HG02798 (cell line): Measurements from ENCODE around the gene FOXA3.
"Not testable (repeated sequence)": the region's sequence is repeated elsewhere in the genome, so short reads cannot be mapped to it uniquely, and the experiment has no call there.

Source experiments
- ATAC-seq: cut with Tn5 transposase; IDR thresholded peaks from one replicate; pipeline ENCODE4 v1.9.1; 2021; ENCODE audit warnings: mild to moderate bottlenecking; ENCODE audit not compliant: unreplicated experiment, poor library complexity

The FOXA3 gene

DNA sequence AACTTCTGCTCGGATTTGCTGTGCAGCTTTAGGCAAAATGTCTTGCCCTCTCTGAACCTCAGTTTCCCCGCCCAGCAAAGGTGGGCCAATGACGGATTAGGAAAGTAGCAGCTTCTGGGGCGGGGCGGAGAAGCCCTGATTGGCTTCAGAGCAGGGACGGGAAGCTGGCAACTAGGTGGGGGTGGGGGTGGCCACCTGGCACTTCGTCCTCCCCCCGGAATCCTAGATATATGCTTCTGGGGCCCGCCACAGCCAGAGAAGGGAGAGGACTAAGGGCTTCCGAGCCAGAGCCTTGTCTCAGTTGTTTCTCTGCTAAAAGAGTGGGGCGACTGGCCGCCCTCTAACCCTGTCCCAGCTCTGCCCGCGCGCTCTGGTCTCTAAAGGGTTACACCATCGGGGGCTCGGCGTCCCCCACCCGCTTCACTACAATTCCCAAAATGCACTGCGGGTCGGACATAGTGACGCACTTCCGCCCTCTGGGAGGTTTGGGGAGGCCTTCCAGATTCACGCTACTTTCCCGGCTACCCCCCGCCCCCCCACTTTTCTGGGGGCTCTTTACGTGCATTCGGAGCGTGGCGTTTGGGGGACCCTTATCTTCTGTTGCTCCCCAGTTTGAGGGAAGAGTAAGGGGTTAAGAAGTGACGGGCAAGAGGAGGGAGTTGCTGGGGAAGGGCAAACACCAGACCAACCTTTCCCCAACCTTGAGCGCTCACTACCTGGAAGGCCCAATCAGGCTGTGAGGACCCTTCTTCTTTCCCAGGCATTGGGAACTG, 22.5 kb downstream of the FOXA3 start:
- ATAC-seq, result peak; percentile 55

DNA sequence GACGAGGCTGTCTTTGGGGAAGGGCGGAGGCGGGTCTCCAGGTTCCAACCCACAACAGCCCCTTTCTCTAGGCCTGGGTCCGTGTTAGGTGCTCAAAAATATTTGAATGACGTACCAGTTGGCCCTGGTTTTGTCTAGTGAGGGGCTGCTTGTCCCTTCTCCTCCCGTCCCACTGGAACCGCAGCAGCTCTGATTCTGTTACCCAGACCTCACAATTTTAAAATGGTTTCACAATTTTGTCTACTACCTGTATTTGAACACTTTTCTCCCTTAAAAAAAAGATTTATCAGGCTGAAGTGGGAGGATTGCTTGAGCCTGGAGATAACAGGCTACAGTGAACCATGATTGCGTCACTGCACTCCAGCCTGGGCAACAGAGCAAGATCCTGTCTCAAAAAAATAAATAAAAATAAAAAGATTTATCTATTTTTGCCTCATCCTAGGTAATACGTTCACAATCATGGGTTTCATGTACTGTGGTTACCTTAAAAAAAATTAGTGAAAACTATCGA, 23.1 kb downstream of the FOXA3 start:
- ATAC-seq, result no peak

DNA sequence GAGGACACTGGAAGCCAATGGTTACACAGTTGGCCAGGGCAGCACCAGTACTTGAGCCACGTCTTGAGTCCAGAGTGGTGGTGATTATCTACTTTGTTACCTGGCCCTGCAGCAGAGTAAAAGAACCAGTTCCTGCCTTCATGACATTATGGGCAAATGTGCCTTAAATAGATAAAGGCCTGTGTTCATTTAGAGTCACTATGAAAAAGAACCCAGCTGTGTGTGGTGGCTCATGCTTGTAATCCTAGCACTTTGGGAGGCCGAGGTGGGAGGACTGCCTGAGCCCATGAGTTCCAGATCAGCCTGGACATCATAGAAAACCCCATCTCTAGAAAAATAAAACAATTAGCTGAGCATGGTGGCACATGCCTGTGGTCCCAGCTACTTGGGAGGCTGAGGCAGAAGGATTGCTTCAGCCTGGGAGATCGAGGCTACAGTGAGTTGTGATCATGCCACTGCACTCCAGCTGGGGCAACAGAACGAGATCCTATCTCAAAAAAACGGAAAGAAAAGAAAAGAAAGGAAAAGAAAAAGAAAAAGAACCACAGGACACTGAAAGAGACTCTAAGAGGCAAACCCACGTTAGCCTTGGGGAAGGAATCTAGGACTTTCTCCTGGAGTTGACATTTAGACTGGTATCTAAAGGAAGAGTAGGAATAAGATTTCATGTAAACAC, 25.2 kb downstream of the FOXA3 start:
- ATAC-seq, result no peak

DNA sequence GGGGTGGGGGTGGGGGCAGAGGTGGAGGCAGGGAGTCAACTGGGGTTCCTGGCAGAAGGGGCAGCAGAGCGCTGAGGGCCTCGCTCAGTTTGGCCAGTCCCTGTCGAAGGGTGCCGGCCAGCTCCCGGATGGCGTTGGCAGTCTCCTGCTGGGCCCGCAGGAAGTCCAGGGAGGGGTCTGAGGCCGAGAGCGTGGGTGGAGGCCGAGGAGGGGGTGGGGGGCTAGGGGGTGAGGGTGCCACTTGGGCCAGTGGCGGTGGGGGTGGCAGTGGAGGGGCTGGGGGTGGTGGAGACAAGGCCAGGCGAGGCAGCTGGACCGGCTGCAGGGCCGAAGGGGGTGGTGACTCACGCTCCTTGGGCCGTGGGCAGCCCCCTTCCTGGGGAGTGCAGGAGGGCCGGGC, 26.8 kb downstream of the FOXA3 start:
- ATAC-seq, result no peak

DNA sequence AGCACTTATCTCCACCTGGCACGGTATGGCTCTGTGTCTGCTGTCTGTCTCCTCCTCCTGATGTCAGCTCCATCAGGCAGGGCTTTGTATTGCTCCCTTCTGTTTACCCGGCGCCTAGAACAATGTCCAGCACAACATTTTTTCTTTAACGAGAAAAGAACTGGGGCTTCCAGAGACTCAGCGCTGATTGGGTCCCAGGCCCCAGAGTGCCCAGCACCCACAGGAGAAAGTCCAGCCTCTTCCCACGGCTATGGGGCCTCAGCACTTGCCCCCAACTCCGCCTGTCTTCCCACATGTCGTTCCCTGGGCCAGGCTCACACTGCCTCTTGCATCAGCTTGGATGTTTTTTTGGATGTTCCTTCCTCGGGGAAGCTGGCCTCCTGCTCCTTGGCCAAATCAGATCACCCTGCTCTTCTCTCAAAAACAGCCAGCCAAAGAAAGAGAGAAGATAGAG, 31.4 kb downstream of the FOXA3 start:
- no peak for ATAC-seq

DNA sequence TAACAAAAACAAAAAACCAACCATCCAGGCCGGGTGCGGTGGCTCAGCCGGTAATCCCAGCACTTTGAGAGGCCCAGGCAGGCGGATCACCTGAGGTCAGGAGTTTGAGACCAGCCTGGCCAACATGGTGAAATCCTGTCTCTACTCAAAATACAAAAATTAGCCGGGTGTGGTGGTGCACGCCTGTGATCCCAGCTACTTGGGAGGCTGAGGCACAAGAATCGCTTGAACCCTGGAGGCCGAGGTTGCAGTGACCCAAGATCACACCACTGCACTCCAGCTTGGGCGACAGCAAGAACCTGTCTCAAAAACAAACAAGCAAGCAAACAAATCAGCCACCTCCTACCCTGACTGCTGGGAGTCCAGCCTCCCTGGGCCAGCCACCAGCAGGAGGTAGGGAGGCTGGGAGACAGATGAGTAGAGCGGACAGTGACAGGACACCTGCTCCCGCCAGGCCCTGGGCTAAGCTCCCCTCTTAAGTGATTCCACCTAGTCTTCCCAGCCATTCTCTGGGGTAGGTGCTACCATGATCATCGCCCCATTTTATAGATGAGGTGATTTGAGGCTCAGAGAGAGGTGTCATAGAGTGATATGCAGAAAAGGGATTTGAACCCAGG, 32.0 kb downstream of the FOXA3 start:
- ATAC-seq, result not testable (repeated sequence)

DNA sequence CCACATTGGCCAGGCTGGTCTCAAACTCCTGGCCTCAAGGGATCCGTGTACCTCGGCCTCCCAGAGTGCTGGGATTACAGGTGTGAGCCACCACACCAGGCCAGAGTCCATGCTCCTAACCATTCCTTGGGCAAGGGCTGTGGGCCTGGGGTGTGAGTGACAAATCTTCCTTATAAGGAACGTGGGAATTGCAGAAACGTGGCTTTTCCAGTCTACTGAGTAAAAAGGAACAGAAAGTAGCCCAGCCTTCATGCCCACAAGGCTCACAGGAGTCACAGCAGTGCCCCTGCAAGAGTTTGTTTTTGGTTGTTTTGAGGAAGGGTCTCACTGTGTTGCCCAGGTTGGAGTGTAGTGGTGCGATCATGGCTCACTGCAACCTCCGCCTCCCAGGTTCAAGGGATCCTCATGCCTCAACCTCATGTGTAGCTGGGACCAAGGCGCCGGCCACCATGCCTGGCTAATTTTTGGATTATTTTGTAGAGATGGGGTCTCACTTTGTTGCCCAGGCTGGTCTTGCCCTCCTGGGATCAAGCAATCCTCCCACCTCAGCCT, 33.2 kb downstream of the FOXA3 start:
- ATAC-seq, result no peak

DNA sequence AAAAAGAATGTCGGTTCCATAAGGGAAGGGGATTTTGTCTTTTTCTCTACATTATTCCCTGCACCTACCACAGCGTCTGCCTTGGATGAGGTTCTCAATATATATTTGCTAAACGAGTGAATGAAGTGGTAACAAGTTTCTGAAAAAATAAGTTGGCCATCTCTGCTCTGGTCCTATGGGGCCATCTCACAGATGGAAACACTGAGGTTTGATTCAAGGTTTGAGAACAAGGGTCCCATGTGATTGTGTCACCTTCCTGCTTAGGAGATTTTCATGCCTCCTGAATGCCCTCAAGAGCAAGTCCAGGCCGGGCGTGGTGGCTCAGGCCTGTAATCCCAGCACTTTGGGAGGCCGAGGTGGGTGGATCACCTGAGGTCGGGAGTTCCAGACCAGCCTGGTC, 35.1 kb downstream of the FOXA3 start:
- ATAC-seq, result no peak

DNA sequence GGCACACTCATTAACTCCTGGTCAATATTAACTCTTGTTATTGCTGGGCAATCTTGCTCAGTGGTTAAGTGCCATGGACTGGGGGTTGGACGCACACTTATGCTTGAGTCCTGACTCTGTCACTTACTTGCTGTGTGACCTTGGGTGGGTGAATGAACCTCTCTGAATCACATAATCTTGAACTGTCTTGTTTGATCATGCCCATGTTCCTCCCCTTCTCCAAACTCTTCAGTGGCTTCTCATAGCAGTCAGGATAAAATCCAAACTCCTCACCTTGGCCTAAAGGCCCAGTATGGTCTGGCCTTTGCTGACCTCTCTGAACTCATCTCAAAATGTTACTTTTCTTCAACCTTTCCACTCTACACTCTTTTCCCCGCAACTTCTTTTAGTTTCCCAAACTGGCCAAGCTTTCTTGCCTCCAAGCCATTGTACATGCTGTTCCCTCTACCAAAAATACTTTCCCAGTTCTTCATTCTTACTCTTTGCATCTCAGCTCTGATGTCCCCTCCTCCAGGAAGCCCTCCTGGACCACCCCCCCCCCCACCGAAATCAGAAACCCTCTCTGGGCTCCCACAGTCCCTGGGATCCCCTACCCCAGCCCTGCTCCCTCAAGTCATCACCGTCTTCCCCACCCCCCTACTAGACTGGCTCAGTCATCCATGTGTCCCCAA, 35.9 kb downstream of the FOXA3 start:
- no peak for ATAC-seq

DNA sequence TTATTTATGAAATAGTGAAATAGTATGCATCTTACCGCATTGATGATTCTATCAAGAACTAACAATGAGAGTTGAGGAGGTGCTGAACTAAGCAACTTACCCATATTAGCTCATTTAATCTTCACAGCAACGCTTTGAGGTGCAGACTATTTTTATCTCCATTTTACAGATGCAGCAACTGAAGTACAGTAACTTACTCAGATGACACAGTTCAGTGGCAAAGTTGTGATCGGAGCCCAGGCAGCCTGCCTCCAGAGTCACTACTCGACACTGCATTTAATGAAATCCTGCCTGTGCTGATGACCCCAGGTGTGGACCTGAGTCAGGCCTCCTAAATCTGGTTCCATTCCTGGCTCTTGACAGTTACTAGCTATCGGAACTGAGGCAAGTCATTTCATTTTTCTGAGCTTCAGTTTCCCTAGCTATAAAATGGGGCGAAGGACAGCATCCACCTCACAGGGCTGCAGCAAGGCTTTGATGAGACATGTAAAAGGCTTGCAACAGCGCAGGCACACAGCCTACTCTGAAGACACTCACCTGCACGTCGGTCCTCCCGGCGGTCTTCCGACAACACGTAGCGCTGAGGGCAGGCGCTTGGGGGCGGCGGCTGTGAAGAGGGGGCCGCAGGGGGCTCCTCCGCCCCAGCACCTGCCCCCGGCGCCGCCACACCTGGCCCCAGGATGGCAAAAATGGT, 36.8 kb downstream of the FOXA3 start:
- ATAC-seq, result no peak

DNA sequence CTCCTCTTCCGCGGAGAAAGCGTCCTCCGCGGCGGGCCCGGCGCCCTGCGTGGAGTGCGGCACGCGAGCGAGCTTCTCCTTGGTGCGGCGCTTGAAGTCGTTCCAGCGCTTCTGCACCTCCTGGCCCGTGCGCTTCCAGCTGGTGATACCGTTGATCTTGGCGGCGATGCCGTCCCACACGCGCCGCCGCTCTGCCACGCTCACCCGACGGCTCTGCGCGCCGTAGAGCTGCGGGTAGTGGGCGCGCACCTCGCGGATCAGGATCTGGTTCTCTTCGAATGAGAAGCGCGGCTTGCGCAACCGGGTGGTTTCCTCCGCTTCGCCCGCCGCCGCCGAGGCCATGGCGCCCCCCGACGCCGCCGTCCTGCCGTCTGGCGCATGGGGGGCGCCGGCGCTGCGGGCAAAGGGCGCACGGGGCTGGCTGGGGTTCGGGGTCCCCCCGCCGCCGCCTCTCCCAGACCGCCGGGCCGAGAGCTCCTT, 37.3 kb downstream of the FOXA3 start:
- no peak for ATAC-seq

DNA sequence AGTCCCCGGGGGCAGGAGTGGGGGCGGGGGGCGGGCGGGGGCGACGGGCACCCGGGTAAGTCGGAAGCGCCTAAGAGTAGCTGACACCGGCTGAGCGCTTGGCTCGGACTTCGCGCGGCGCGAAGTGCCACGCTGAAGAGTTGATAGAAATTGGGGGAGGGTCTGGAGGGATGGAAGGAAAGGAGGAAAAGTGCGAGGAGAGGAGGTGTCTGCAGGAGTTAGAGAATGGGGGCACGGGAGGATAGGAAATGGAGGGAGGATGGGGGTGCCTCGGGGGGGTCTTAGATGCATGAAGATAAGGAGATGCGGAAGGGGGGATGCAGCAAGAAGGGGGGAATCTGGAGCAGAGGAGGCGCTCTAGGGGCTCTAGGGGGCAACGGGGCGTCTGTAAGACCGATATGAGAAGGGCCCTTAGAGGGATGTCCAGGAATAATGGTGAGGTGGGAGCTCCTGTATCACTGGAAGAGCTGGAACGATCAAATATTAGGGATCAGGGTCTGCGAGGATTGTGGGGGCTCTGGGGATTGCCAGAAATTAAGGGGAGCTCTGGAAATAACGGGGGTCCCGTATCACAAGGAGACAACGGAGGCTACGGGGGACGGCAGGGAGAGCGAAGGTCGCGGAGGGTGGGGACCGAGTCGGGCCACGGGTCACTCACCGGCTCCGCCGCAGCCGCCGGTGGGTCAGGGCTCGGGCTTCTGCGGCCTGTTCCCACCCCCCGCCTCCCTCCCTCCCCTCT, 38.0 kb downstream of the FOXA3 start, which contains the start of gene MYPOP:
MYPOP (minus strand) TSS at position 702 of the 739 bp plus-strand sequence. CDS start 840 bp downstream, outside the sequence.
- no peak for ATAC-seq

DNA sequence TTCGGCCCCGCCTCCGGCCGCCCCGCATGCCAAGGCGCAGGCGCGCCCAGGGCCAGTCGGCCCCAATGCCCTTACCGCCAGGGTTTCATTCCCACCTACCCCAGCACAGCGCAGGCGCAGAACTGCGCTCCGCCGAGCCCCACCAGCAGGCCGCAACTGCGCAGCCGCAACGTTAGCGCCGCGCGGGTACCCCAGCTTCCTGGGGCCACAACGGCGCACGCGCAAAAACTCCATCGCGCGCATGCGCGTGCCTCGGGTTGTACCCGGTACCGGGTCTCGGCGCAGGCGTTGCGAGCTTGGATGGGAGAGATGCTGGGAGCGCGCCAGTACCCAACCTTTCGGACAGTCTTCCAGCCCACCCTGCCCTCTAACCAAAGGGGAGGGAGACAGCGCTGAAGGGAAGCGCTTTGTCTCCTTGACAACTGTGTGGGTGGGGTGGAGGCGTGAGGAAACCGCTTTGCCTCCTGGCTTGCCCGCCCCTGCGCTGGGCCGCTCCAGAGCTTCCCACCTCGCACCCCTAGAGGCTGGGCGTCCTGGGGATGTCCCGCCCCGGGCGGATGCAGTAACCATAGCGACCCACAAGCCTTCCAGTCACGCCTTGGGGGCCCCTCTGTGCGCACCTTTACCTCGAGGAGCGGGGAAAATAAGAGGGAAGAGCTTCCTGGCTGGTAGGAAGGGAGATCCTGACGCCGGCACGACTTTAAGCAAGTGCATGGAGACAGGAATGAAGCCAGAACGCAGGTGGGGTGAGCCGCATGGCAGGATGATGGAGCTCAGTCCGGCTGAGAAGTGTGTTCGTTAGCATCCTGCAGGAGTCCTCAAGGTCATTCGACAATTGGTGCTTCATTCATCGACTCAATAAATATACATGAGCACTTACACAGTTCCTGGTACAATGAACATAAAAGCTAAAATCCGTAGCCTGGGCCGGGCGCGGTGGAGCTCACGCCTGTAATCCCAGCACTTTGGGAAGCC, 38.8 kb downstream of the FOXA3 start:
- peak; percentile 93 for ATAC-seq

DNA sequence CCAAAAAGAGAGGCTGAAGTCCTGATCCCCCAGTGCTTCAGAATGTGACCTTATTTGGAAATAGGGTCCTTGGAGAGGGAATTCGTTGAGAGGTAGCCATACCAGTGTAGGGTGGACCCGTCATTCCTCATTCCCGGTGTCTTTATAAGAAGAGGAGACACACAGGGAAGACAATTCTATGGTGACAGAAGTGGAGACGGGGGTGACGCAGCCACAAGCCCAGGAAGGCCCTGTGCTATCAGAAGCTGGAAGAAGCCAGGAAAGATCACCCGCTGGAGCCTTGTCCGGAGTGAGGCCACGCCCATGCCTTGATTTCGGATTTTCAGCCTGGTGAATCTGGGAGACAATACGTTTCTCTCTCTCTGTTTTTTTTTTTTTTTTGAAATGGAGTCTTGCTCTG, 40.9 kb downstream of the FOXA3 start:
- ATAC-seq, result no peak

DNA sequence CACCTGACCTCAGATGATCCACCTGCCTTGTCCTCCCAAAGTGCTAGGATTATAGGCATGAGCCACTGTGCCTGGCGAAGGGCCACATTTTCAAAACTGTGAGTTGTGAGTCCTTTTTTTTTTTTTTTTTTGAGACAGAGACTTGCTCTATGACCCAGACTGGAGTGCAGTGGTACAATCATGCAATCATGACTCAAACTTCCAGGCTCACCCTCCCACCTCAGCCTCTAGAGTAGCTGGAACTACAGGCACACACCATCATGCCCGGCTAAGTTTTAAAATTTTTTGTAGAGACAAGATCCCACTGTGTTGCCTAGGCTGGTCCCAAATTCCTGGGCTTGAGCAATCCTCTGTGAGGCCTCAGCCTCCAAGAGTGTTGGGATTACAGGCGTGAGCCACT, 42.1 kb downstream of the FOXA3 start:
- ATAC-seq, result no peak

DNA sequence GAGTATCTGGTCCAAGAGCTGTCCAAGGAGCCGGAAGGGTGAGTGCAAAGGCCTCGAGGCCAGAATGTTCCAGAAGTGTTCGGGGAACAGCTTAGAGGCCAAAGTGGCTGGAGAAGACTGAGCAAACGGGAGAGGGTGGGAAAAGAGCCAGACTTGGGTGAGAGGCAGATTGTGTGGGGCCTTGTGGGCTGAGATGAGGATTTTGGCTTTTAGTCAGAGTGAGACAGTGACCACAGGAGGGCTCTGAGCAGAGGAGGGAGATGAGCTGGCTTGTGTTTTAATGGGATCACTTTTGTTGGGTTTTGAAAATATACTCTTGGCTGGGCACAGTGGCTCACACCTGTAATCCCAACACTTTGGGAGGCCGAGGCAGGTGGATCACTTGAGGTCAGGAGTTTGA, 44.8 kb downstream of the FOXA3 start:
- ATAC-seq, result no peak

DNA sequence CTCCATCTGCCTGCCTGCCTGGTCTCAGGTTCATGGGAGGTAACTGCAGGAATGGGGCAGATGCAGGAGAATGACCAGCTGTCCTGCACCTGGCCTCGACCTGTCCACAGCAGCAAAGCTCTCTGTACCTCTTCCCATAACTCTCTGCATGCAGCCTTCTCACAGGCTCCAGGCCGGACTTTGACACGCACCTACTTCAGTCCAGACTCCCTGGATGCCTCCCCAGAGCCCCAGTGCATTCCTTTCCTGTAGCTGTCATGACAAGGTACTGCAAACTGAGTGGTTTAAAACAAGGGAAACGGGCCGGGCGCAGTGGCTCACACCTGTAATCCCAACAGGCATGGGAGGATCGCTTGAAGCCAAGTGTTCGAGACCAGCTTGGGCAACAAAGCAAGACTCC, 47.2 kb downstream of the FOXA3 start:
- no peak for ATAC-seq
